NAMALWA (cell line): ENCODE measurements around the gene BAHD1.

Experiments used
- DNase-seq: peaks from one replicate; pipeline ENCODE4 v3.0.0-alpha.2; 2015; ENCODE audit warnings: low spot score

Gene BAHD1

GRCh38 chr15:40440743-40441564 is at the start of gene BAHD1:
Gene BAHD1 (plus strand): TSS chr15:40440953. CDS start chr15:40458465, 17,512 bp downstream.
- peak; percentile 94 for DNase-seq

- no peak for DNase-seq
These were observed 47.5 kb upstream of the BAHD1 start for GRCh38 chr15:40392986-40393948.

GRCh38 chr15:40397688-40398412 is 42.9 kb upstream of the BAHD1 start:
- DNase-seq, result no peak

GRCh38 chr15:40398413-40398873 is 42.3 kb upstream of the BAHD1 start:
- peak; percentile 42 for DNase-seq

- DNase-seq, result no peak
These were observed 41.4 kb upstream of the BAHD1 start for GRCh38 chr15:40399370-40399769.

- DNase-seq, result peak; percentile 93
These were observed 35.0 kb upstream of the BAHD1 start, which contains the start of gene IVD for GRCh38 chr15:40405501-40406381. Gene IVD (plus strand): TSS chr15:40405795. CDS start chr15:40405828, 33 bp downstream.

- DNase-seq, result peak; percentile 59
These were observed 33.3 kb upstream of the BAHD1 start for GRCh38 chr15:40407330-40407990.

- DNase-seq, result no peak
These were observed 31.4 kb upstream of the BAHD1 start for GRCh38 chr15:40409366-40409765.

- no peak for DNase-seq
These were observed 30.3 kb upstream of the BAHD1 start for GRCh38 chr15:40410476-40410875.

GRCh38 chr15:40412095-40412759 is 28.5 kb upstream of the BAHD1 start:
- DNase-seq, result no peak

GRCh38 chr15:40413036-40413435 is 27.7 kb upstream of the BAHD1 start:
- no peak for DNase-seq

- no peak for DNase-seq
These were observed 25.9 kb upstream of the BAHD1 start for GRCh38 chr15:40414816-40415215.

GRCh38 chr15:40415226-40415625 is 25.5 kb upstream of the BAHD1 start:
- no peak for DNase-seq

GRCh38 chr15:40416056-40416455 is 24.7 kb upstream of the BAHD1 start:
- no peak for DNase-seq

GRCh38 chr15:40418126-40418525 is 22.6 kb upstream of the BAHD1 start:
- no peak for DNase-seq

- no peak for DNase-seq
These were observed 20.6 kb upstream of the BAHD1 start for GRCh38 chr15:40420071-40420713.

GRCh38 chr15:40420793-40421192 is 20.0 kb upstream of the BAHD1 start:
- DNase-seq, result no peak

GRCh38 chr15:40421246-40422157 is 19.3 kb upstream of the BAHD1 start:
- DNase-seq, result peak; percentile 72
